ENCODE measurements around the gene ADAM12.
"Not testable (repeated sequence)": the region's sequence is repeated elsewhere in the genome, so short reads cannot be mapped to it uniquely, and the experiment has no call there.

Gene ADAM12

GRCh38 chr10:126181626-126182025 is 206.7 kb downstream of the ADAM12 start:
- DNase-seq, result no peak
- no peak for ATAC-seq (replicated peaks)
- H3K36me3 Mint-ChIP-seq (ENCODE audit: insufficient read depth), result peaks cover 2% of the 10 kb centered on the region
- H3K27me3 Mint-ChIP-seq, result no peaks in the 10 kb centered on the region
- no peak overlapping the region for H3K4me3 Mint-ChIP-seq
- H3K9me3 Mint-ChIP-seq, result peaks cover 0 to 4% of the 10 kb centered on the region in 2 donors
- no peaks in the 10 kb centered on the region for H3K4me1 Mint-ChIP-seq (ENCODE audit: low read depth in 2 of 2)
- no peak overlapping the region for H3K27ac Mint-ChIP-seq

GRCh38 chr10:126179637-126180036 is 208.6 kb downstream of the ADAM12 start:
- Mint-ChIP-seq H3K27me3 (no peaks in the 10 kb centered on the region), H3K27ac (no peak overlapping the region), H3K9me3 (no peaks in the 10 kb centered on the region), H3K36me3 (ENCODE audit: insufficient read depth) (peaks cover 2% of the 10 kb centered on the region), H3K4me1 (ENCODE audit: low read depth in 2 of 2) (no peaks in the 10 kb centered on the region), H3K4me3 (no peak overlapping the region)
- no peak for DNase-seq
- ATAC-seq (replicated peaks), result no peak

DNA sequence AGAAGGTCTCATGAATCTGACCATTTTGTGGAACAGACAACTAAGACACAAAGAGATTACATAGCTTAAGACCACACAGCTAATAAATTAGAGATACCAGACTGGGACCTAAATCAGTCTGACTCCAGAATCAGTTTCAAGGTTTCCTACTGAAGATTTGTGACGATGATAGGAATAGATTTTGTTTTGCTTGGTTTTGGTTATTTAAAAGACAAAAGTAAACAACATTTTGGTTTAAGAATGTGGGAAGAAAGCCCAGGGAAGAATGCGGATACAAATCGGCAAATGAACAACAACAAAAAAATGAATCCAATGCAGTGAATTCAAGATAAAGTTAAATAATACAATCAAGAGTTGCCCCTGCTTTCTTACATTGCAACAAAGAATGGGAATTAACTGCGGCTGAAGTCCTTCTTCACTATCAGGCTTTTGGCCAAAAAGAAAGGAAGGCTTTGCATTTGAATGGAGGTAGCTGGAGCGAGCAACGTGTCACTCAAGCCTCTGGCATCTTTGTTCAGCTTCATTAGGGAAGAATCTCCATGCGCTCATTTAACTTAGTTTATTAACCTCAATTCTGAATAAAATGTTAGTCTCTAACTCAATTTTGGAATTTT is 210.8 kb downstream of the ADAM12 start:
- DNase-seq (no peak), ATAC-seq (replicated peaks) (no peak)
- H3K27ac Mint-ChIP-seq, result no peak overlapping the region
- peaks cover 4% of the 10 kb centered on the region for H3K36me3 Mint-ChIP-seq (ENCODE audit: insufficient read depth)
- no peaks in the 10 kb centered on the region for H3K27me3 Mint-ChIP-seq
- H3K4me3 Mint-ChIP-seq, result no peak overlapping the region
- no peaks in the 10 kb centered on the region for H3K4me1 Mint-ChIP-seq (ENCODE audit: low read depth in 2 of 2)
- no peaks in the 10 kb centered on the region for H3K9me3 Mint-ChIP-seq

- Mint-ChIP-seq H3K36me3 (ENCODE audit: insufficient read depth) (peaks cover 4% of the 10 kb centered on the region), H3K27me3 (no peaks in the 10 kb centered on the region), H3K27ac (no peak overlapping the region), H3K4me1 (ENCODE audit: low read depth in 2 of 2) (no peaks in the 10 kb centered on the region), H3K9me3 (no peaks in the 10 kb centered on the region), H3K4me3 (no peak overlapping the region)
- ATAC-seq (replicated peaks) (no peak), DNase-seq (no peak)
Measured at GRCh38 chr10:126175641-126176262, 212.5 kb downstream of the ADAM12 start.

DNA sequence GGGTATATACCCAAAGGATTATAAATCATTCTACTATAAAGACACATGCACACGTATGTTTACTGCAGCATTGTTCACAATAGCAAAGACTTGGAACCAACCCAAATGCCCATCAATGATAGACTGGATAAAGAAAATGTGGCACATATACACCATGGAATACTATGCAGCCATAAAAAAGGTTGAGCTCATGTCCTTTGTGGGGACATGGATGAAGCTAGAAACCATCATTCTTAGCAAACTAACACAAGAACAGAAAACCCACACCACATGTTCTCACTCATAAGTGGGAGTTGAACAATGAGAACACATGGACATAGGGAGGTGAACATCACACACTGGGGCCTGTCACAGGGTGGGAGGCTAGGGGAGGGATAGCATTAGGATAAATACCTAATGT is 215.5 kb downstream of the ADAM12 start:
- not testable (repeated sequence) for DNase-seq; H3K4me3 Mint-ChIP-seq; H3K4me1 Mint-ChIP-seq (ENCODE audit: low read depth in 2 of 2); H3K27me3 Mint-ChIP-seq; H3K36me3 Mint-ChIP-seq (ENCODE audit: insufficient read depth); H3K9me3 Mint-ChIP-seq; H3K27ac Mint-ChIP-seq; ATAC-seq (replicated peaks)

- no peak overlapping the region for H3K4me3 Mint-ChIP-seq
Measured at GRCh38 chr10:126171555-126171954, 216.7 kb downstream of the ADAM12 start.

GRCh38 chr10:126170776-126171175 is 217.5 kb downstream of the ADAM12 start:
- H3K36me3 Mint-ChIP-seq (ENCODE audit: insufficient read depth), result peaks cover 4% of the 10 kb centered on the region
- ATAC-seq (replicated peaks) (no peak), DNase-seq (no peak)
- no peak overlapping the region for H3K4me3 Mint-ChIP-seq
- peaks cover 0 to 3% of the 10 kb centered on the region in 2 donors for H3K9me3 Mint-ChIP-seq
- no peaks in the 10 kb centered on the region for H3K4me1 Mint-ChIP-seq (ENCODE audit: low read depth in 2 of 2)
- H3K27ac Mint-ChIP-seq, result peak overlapping the region in 1 of 2 donors; percentile 53
- H3K27me3 Mint-ChIP-seq, result no peaks in the 10 kb centered on the region

More at GRCh38 chr10:126171555-126171954, 216.7 kb downstream of the ADAM12 start:
- Mint-ChIP-seq H3K36me3 (ENCODE audit: insufficient read depth) (peaks cover 4% of the 10 kb centered on the region), H3K9me3 (peaks cover 0 to 3% of the 10 kb centered on the region in 2 donors), H3K4me1 (ENCODE audit: low read depth in 2 of 2) (no peaks in the 10 kb centered on the region), H3K27ac (no peak overlapping the region), H3K27me3 (no peaks in the 10 kb centered on the region)
- DNase-seq (no peak), ATAC-seq (replicated peaks) (no peak)

DNA sequence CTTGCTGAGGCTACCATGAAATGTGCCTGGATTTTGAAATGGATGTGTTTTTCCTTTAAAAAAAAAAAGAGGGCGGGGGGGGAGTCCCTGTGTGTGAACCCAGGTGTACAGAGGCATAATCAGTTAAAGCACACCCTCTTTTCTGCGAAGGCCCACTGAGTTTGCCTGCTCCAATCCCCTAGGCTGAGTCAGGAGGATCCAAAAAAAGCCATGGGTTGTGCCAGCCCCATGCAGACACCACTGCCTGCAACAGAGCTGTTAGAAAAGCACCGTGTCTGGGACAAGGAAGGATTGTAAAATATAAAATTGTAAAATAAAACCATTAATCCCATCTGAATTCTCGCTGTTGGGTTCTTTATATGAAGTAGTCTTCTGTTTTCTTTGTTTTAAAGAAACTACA is 217.9 kb downstream of the ADAM12 start:
- Mint-ChIP-seq H3K4me3 (no peak overlapping the region), H3K36me3 (ENCODE audit: insufficient read depth) (peaks cover 4% of the 10 kb centered on the region), H3K4me1 (ENCODE audit: low read depth in 2 of 2) (no peaks in the 10 kb centered on the region), H3K27me3 (no peaks in the 10 kb centered on the region), H3K9me3 (peaks cover 0 to 3% of the 10 kb centered on the region in 2 donors), H3K27ac (peak overlapping the region in 1 of 2 donors; percentile 53)
- DNase-seq (no peak), ATAC-seq (replicated peaks) (no peak)

- ATAC-seq (replicated peaks) (no peak), DNase-seq (no peak)
- Mint-ChIP-seq H3K4me1 (ENCODE audit: low read depth in 2 of 2) (no peaks in the 10 kb centered on the region), H3K9me3 (peaks cover 0 to 3% of the 10 kb centered on the region in 2 donors), H3K27me3 (no peaks in the 10 kb centered on the region), H3K4me3 (no peak overlapping the region), H3K36me3 (ENCODE audit: insufficient read depth) (peaks cover 4% of the 10 kb centered on the region), H3K27ac (peak overlapping the region in 1 of 2 donors; percentile 53)
Measured at GRCh38 chr10:126169899-126170298, 218.4 kb downstream of the ADAM12 start.

DNA sequence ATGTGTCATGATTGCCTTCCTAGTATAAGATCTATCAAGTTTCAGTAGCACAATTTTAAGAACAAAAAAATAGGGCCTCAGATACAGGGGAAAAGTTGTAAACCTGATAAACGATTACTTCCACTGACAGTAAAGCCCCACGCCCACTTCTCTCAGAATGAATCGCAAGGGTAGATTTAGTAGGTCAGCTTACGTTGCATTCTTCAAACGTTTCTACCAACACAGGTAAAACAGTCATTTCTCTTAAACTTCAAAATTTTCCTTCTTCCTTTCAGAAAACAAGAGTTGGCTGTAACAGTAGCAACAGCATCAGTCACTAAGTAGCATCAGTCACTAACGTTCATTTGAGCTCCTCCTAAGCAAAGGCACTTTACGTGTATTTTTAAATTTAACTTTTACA is 221.5 kb downstream of the ADAM12 start:
- no peak for ATAC-seq (replicated peaks)
- Mint-ChIP-seq H3K4me3 (no peak overlapping the region), H3K36me3 (ENCODE audit: insufficient read depth) (no peaks in the 10 kb centered on the region)

DNA sequence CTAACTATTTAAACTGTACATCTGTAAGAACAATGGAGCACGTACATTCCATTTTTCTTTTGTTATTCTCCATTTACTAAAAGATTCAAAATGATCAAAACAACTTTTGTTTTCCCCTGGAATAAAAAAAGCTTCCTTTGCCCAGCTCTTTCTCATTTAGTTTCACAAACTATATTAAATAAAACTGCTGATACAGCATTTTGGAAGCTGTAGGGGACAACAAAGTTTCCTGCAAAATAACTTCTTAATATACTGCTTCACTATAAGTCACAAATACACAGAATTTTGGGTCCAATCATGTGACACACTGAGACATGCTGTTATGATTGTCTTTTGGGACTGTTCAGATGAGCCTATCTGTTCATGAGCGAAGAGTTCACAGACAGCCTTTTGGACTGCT is 222.4 kb downstream of the ADAM12 start:
- Mint-ChIP-seq H3K36me3 (ENCODE audit: insufficient read depth) (no peaks in the 10 kb centered on the region), H3K27ac (no peak overlapping the region), H3K4me3 (no peak overlapping the region), H3K4me1 (ENCODE audit: low read depth in 2 of 2) (peaks cover 0 to 4% of the 10 kb centered on the region in 2 donors), H3K27me3 (no peaks in the 10 kb centered on the region), H3K9me3 (peaks cover 0 to 3% of the 10 kb centered on the region in 2 donors)
- no peak for DNase-seq
- ATAC-seq (replicated peaks), result no peak

More for the DNA sequence above, 221.5 kb downstream of the ADAM12 start:
- H3K9me3 Mint-ChIP-seq, result peaks cover 0 to 3% of the 10 kb centered on the region in 2 donors
- DNase-seq, result no peak
- H3K27ac Mint-ChIP-seq, result no peak overlapping the region
- no peaks in the 10 kb centered on the region for H3K27me3 Mint-ChIP-seq
- H3K4me1 Mint-ChIP-seq (ENCODE audit: low read depth in 2 of 2), result peaks cover 0 to 2% of the 10 kb centered on the region in 2 donors

- no peaks in the 10 kb centered on the region for H3K9me3 Mint-ChIP-seq
- no peak for ATAC-seq (replicated peaks)
Measured at GRCh38 chr10:126163506-126163905, 224.8 kb downstream of the ADAM12 start.

DNA sequence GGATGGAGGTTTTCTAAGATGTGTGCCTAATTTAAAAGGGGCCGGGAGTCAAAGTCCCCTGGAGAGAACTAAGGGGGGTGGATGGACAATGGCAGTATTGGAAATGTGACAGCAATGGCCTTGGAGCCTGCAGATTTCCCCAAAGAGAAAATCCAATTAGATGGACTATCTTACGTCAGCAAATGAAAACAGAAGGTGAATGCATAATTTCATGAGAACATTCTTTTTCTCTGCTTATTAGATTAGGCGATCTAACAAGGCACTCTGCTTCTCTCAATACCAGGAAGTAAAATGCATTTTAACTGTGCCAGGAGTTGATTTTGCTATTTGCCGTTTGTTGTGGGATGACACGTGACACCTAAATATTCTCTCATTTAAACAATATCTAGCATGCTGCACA is 226.6 kb downstream of the ADAM12 start:
- no peaks in the 10 kb centered on the region for H3K36me3 Mint-ChIP-seq (ENCODE audit: insufficient read depth)
- H3K9me3 Mint-ChIP-seq, result peaks cover 0 to 7% of the 10 kb centered on the region in 2 donors
- H3K4me1 Mint-ChIP-seq (ENCODE audit: low read depth in 2 of 2), result peaks cover 0 to 19% of the 10 kb centered on the region in 2 donors
- H3K27me3 Mint-ChIP-seq, result peaks cover 6% of the 10 kb centered on the region in 2 donors
- H3K27ac Mint-ChIP-seq, result no peak overlapping the region
- no peak overlapping the region for H3K4me3 Mint-ChIP-seq
- no peak for DNase-seq
- no peak for ATAC-seq (replicated peaks)

More at GRCh38 chr10:126163506-126163905, 224.8 kb downstream of the ADAM12 start:
- DNase-seq, result no peak
- Mint-ChIP-seq H3K36me3 (ENCODE audit: insufficient read depth) (no peaks in the 10 kb centered on the region), H3K27ac (no peak overlapping the region), H3K4me3 (no peak overlapping the region), H3K4me1 (ENCODE audit: low read depth in 2 of 2) (peaks cover 0 to 8% of the 10 kb centered on the region in 2 donors), H3K27me3 (no peaks in the 10 kb centered on the region)

- Mint-ChIP-seq H3K4me1 (ENCODE audit: low read depth in 2 of 2) (peaks cover 0 to 22% of the 10 kb centered on the region in 2 donors), H3K27ac (no peak overlapping the region), H3K4me3 (no peak overlapping the region), H3K9me3 (peaks cover 0 to 7% of the 10 kb centered on the region in 2 donors), H3K27me3 (peaks cover 6% of the 10 kb centered on the region in 2 donors), H3K36me3 (ENCODE audit: insufficient read depth) (no peaks in the 10 kb centered on the region)
- ATAC-seq (replicated peaks), result no peak
- no peak for DNase-seq
Measured at GRCh38 chr10:126160971-126161630, 227.2 kb downstream of the ADAM12 start.

All from effector memory CD8-positive, alpha-beta T cell (primary cell).